ENCODE results near the gene BMPR1B.

- TF ChIP-seq MAX (IDR thresholded peaks at IDR 0.05) (no peak), SIN3A (IDR thresholded peaks at IDR 0.05; ENCODE audit: low read depth) (no peak), CTCF (IDR thresholded peaks at IDR 0.05 in 2 of 3, conservative IDR thresholded peaks at IDR 0.05 in 1 of 3; ENCODE audit: borderline replicate concordance in 1 of 3, insufficient read depth in 1 of 3, low read depth in 2 of 3, low read length in 2 of 3) (no peak), REST (IDR thresholded peaks at IDR 0.05; ENCODE audit: low read depth) (no peak), CBX3 (IDR thresholded peaks at IDR 0.05; ENCODE audit: low read depth) (no peak), EZH2 (IDR thresholded peaks at IDR 0.05) (no peak), FOSL1 (IDR thresholded peaks at IDR 0.05; ENCODE audit: low read depth) (no peak), POLR2A (IDR thresholded peaks at IDR 0.05; ENCODE audit: borderline replicate concordance, extremely low read depth, insufficient read depth, insufficient read length) (no peak), POLR2AphosphoS5 (IDR thresholded peaks at IDR 0.05; ENCODE audit: low read depth, low read length) (no peak), EZH2phosphoT487 (IDR thresholded peaks at IDR 0.05; ENCODE audit: borderline replicate concordance) (no peak), ZBTB33 (IDR thresholded peaks at IDR 0.05; ENCODE audit: extremely low read depth, insufficient replicate concordance, low read length) (no peak)
Measured at GRCh38 chr4:94798808-94799207, 41.1 kb downstream of the BMPR1B start.

All from HCT116 (cell line).